Astrocyte of the spinal cord (primary cell): ENCODE data around the gene DGKH.

Source experiments
- DNase-seq: peaks from one replicate; pipeline ENCODE4 v3.0.0; 2011; ENCODE audit warnings: low read depth, low spot score
- H3K4me3 ChIP-seq: 2 replicates; pipeline ENCODE4 v1.5.1; 2011; ENCODE audit warnings: low read depth, mild to moderate bottlenecking, low read length, moderate library complexity
- CTCF ChIP-seq: IDR thresholded peaks from 2 replicates; pipeline ENCODE4 v1.5.1; 2012; ENCODE audit warnings: low read depth, mild to moderate bottlenecking, low read length, inconsistent platforms
- in situ Hi-C: cut with HindIII; loops from 2 replicates; pipeline ENCODE4 v1.10.0; 2017; ENCODE audit warnings: low sequenced_read_pairs

DGKH gene

GRCh38 chr13:42116225-42116624 is 67.8 kb downstream of the DGKH start:
- TF ChIP-seq CTCF: no peak
- no peak for DNase-seq
- in situ Hi-C loops: no loop called here
- no peak overlapping the region for H3K4me3 ChIP-seq

- no peak for DNase-seq
- no peak overlapping the region for H3K4me3 ChIP-seq
- no peak for TF ChIP-seq CTCF
- in situ Hi-C loops: no loop called here
Measured at GRCh38 chr13:42119041-42119440, 70.6 kb downstream of the DGKH start.

- no peak overlapping the region for H3K4me3 ChIP-seq
- no peak for TF ChIP-seq CTCF
- in situ Hi-C loops: no loop called here
- no peak for DNase-seq
Measured at GRCh38 chr13:42119875-42120274, 71.4 kb downstream of the DGKH start.

GRCh38 chr13:42123600-42123999 is 75.2 kb downstream of the DGKH start:
- TF ChIP-seq CTCF: no peak
- no peak overlapping the region for H3K4me3 ChIP-seq
- DNase-seq: no peak
- in situ Hi-C loops: no loop called here

GRCh38 chr13:42125046-42125445 is 76.6 kb downstream of the DGKH start:
- H3K4me3 ChIP-seq: no peak overlapping the region
- in situ Hi-C loops: no loop called here
- DNase-seq: no peak
- no peak for TF ChIP-seq CTCF

- no peak overlapping the region for H3K4me3 ChIP-seq
- no peak for DNase-seq
- in situ Hi-C loops: no loop called here
- no peak for TF ChIP-seq CTCF
Measured at GRCh38 chr13:42127047-42127446, 78.6 kb downstream of the DGKH start.

- in situ Hi-C loops: no loop called here
- no peak for DNase-seq
- no peak overlapping the region for H3K4me3 ChIP-seq
- no peak for TF ChIP-seq CTCF
Measured at GRCh38 chr13:42129033-42129432, 80.6 kb downstream of the DGKH start.
